Karpas-422 (cell line): ENCODE measurements around the gene SAMM50. TPM values are rescaled to one million over a fixed set of nuclear protein-coding genes. Genes with fewer than 3 reads are reported as not detected.

ENCODE experiments used
- DNase-seq: peaks from one replicate; pipeline ENCODE4 v3.0.0-alpha.2; 2015
- H2AFZ ChIP-seq: fragments of 200-600 bp; sonication (generic); 2 replicates; pipeline ENCODE4 v1.6.1; 2014; ENCODE audit warnings: antibody characterized with exemption, low read length, mixed read lengths
- H3K27ac ChIP-seq: fragments of 200-600 bp; sonication (generic); 2 replicates; pipeline ENCODE4 v1.5.1; 2014; ENCODE audit warnings: mild to moderate bottlenecking, low read length, moderate library complexity
- H3K27me3 ChIP-seq: fragments of 200-600 bp; sonication (generic); 2 replicates; pipeline ENCODE4 v1.6.1; 2014; ENCODE audit warnings: low read length, mixed read lengths
- H3K36me3 ChIP-seq: fragments of 200-600 bp; sonication (generic); 2 replicates; pipeline ENCODE4 v1.6.1; 2014; ENCODE audit warnings: low read length, mixed read lengths; ENCODE audit not compliant: insufficient read depth
- H3K4me1 ChIP-seq: fragments of 200-600 bp; sonication (generic); 2 replicates; pipeline ENCODE4 v1.6.1; 2014; ENCODE audit warnings: mild to moderate bottlenecking, low read length, mixed read lengths
- H3K4me2 ChIP-seq: fragments of 200-600 bp; sonication (generic); 2 replicates; pipeline ENCODE4 v1.6.1; 2014; ENCODE audit warnings: low read length, low read depth, mild to moderate bottlenecking; ENCODE audit not compliant: poor library complexity, severe bottlenecking
- H3K4me3 ChIP-seq: fragments of 200-600 bp; sonication (generic); 2 replicates; pipeline ENCODE4 v1.5.1; 2014; ENCODE audit warnings: mild to moderate bottlenecking, antibody characterized with exemption, low read length, mixed read lengths
- H3K79me2 ChIP-seq: fragments of 200-600 bp; sonication (generic); 2 replicates; pipeline ENCODE4 v1.6.1; 2014; ENCODE audit warnings: mild to moderate bottlenecking, low read length, mixed read lengths
- H3K9ac ChIP-seq: fragments of 200-600 bp; sonication (generic); 2 replicates; pipeline ENCODE4 v1.6.0; 2014; ENCODE audit warnings: low read length
- H3K9me2 ChIP-seq: fragments of 200-600 bp; sonication (generic), shearing (Covaris generic); replicated peaks from 2 replicates; pipeline ENCODE4 v1.6.0; 2014; ENCODE audit warnings: mild to moderate bottlenecking, low read length, moderate library complexity; ENCODE audit not compliant: insufficient read depth
- H3K9me3 ChIP-seq: fragments of 300-700, 200-600 bp; sonication (generic); 2 replicates; pipeline ENCODE4 v1.6.1; 2014; ENCODE audit warnings: low read length, mixed read lengths
- H4K20me1 ChIP-seq: fragments of 200-600 bp; sonication (generic); 2 replicates; pipeline ENCODE4 v1.6.1; 2014; ENCODE audit warnings: mild to moderate bottlenecking, antibody characterized with exemption, low read length, low read depth; ENCODE audit not compliant: insufficient read depth
- total RNA-seq: library from RNA; depleted of rRNA; stranded (reverse); fragments of >200 nt; shearing (Covaris generic); gene quantifications from 2 replicates; pipeline ENCODE4 v1.2.3, GENCODE V29; 2014; ENCODE audit warnings: low replicate concordance

SAMM50 gene
- total RNA-seq, 1 experiment from 2014 or later, result 42.9 TPM

DNA sequence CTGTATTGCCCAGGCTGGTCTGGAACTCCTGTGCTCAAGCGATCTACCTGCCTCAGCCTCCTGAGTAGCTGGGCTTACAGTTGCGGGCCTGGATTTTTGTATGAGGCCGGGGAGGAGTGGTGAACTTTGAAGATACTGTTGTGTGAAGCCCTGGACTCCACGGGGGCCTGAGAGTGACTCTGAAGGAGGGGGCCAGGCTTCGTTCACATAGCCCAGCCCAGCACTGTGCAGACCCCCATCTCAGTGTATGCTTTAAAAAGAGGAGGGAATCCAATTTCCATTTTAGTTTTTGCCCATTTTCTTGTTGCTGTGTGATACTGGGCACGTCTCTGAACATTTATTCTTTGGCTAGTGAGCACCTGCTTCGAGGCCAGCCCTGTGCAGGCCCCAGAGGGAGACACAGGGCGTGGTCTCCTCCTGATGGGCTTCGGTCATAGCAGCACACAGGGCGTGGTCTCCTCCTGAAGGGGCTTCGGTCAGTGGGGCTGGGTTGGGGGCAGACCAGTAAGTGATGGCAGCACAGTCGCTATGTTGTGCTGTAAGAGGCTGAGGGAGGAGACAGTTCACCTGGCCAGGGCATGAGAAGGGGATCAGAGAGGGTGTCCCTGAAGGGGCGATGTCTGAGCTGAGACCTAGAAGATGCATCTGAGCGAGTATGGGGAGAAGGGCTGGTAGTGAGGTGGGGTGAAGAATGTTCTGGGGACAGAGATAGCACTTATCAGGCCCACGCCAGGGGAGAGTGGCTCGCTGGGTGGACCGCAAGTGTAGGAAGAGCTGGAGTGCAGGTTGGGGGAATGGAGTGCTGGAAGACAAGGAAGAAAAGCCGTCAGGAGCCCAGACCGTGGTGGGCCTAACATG lies 14.0 kb downstream of the SAMM50 start:
- H3K4me3 ChIP-seq, result no peak overlapping the region
- no peaks in the 10 kb centered on the region for H3K27me3 ChIP-seq
- H3K4me1 ChIP-seq, result no peaks in the 10 kb centered on the region
- H2AFZ ChIP-seq, result no peak overlapping the region
- H3K27ac ChIP-seq, result no peak overlapping the region
- no peak for DNase-seq
- peaks cover 36% of the 10 kb centered on the region; the same call in 1 of the 2 replicates for H3K36me3 ChIP-seq
- no peaks in the 10 kb centered on the region for H3K9me2 ChIP-seq
- no peaks in the 10 kb centered on the region for H4K20me1 ChIP-seq
- H3K79me2 ChIP-seq, result 0 out of 2 replicates have a peak, but pooled peaks cover 8% of the 10 kb centered on the region
- H3K9ac ChIP-seq, result no peak overlapping the region
- no peak overlapping the region for H3K4me2 ChIP-seq
- H3K9me3 ChIP-seq, result no peaks in the 10 kb centered on the region

DNA sequence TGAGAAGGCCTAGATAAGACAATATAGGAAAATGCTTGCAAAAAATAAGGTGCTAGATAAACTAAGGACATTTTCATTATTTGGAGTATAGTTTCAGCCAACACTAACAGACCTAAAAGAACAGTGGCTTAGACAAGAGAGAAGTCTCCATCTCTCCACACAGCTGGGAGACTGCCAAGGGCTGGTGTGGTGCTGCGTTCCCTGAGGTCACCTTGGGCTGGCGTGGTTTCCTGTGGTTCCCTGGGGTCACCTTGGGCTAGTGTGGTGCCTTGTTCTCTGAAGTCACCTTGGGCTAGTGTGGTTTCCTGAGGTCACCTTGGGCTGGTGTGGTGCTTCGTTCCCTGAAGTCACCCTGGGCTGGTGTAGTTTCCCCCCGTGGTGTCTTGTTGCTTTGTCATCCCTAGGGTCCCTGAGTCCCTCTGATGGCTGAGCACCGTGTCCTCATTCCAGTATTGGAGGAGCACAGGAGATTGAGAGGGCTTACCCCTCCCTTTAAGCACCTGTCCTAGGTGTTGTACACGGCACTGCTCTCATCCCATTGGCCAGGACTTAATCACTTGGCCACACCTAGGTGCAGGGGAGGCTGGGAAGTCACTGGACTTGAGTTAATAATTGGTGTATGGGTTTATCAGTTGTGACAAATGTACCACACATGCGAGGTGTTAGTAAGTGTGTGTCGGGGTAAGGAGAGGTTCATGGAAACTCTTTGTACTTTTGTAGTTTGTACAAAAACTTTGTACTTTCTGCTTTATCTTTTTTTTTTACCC lies 14.9 kb downstream of the SAMM50 start:
- Histone ChIP-seq H3K4me1 (no peaks in the 10 kb centered on the region), H2AFZ (no peak overlapping the region), H3K27me3 (no peaks in the 10 kb centered on the region), H3K9ac (no peak overlapping the region), H3K79me2 (0 out of 2 replicates have a peak, but pooled peaks cover 8% of the 10 kb centered on the region), H3K4me2 (no peak overlapping the region), H4K20me1 (no peaks in the 10 kb centered on the region), H3K27ac (no peak overlapping the region), H3K4me3 (no peak overlapping the region), H3K36me3 (peaks cover 36% of the 10 kb centered on the region; the same call in 1 of the 2 replicates), H3K9me3 (no peaks in the 10 kb centered on the region), H3K9me2 (no peaks in the 10 kb centered on the region)
- DNase-seq, result no peak

- Histone ChIP-seq H3K27me3 (no peaks in the 10 kb centered on the region), H2AFZ (no peak overlapping the region), H3K9me3 (no peaks in the 10 kb centered on the region), H3K79me2 (0 out of 2 replicates have a peak, but pooled peaks cover 8% of the 10 kb centered on the region), H4K20me1 (no peaks in the 10 kb centered on the region), H3K4me2 (no peak overlapping the region), H3K9ac (no peak overlapping the region), H3K9me2 (no peaks in the 10 kb centered on the region), H3K36me3 (peaks cover 32% of the 10 kb centered on the region; the same call in 1 of the 2 replicates), H3K27ac (no peak overlapping the region), H3K4me3 (no peak overlapping the region), H3K4me1 (no peaks in the 10 kb centered on the region)
- no peak for DNase-seq
These were observed 15.9 kb downstream of the SAMM50 start for GRCh38 chr22:43971112-43971511.

DNA sequence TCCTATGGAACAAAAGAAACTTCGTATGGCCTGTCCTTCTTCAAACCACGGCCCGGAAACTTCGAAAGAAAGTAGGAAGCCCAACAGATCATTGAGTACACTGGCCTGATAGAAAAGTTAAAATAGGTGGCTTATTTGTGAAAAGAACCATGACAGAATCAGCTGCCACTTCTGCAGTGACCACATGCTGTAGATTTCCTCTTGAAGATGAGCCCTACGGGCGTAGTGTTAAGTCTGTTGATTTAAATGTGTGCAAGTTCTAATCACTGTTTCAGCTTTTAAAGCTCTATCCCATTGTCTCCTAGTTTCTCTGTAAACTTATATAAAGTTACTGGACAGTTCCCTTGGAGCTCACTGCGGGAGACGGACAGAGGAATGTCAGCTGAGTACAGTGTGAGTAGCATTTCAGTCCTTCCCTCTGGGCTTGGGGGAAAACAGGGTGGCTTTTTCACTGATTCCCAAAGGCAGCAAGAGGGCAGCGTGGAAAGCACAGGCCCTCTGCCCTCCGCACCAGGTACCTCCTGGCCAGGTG lies 17.8 kb downstream of the SAMM50 start:
- Histone ChIP-seq H3K9me3 (no peaks in the 10 kb centered on the region), H3K4me3 (no peak overlapping the region), H3K27me3 (no peaks in the 10 kb centered on the region), H3K4me2 (no peak overlapping the region), H3K9me2 (no peaks in the 10 kb centered on the region), H3K4me1 (no peaks in the 10 kb centered on the region), H3K36me3 (peaks cover 22% of the 10 kb centered on the region; the same call in 1 of the 2 replicates), H3K79me2 (0 out of 2 replicates have a peak, but pooled peaks cover 8% of the 10 kb centered on the region), H3K9ac (no peak overlapping the region), H3K27ac (no peak overlapping the region), H4K20me1 (no peaks in the 10 kb centered on the region), H2AFZ (no peak overlapping the region)
- no peak for DNase-seq

DNA sequence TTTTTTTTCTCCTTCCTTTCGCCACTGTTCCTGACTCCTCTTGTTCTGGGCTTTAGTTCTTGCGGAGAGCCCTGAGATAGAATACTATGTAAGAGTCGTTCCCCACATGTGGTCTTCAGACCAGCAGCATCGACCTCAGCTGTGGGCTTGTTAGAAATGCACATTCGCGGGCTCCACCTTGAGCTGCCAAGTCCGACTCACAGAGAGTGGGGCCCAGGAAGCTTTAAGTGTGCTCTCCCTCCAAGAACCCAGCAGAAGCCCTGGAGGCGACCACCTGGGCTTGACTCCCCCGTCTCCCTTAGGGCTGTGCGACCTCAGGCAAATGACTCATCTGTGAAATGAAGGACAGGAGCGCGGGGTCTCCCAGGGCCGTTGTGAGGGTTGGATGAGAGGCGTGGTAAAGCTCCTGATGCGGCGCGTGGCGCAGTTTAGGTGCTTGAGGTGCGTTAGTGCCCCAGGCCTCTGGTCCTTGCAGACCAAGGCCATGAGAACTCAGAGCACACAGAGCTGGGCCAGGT lies 18.8 kb downstream of the SAMM50 start:
- Histone ChIP-seq H3K4me2 (no peak overlapping the region), H4K20me1 (no peaks in the 10 kb centered on the region), H3K9ac (no peak overlapping the region), H3K36me3 (peaks cover 22% of the 10 kb centered on the region; the same call in 1 of the 2 replicates), H3K4me1 (no peaks in the 10 kb centered on the region), H2AFZ (no peak overlapping the region), H3K4me3 (no peak overlapping the region), H3K27ac (no peak overlapping the region), H3K9me2 (no peaks in the 10 kb centered on the region), H3K79me2 (0 out of 2 replicates have a peak, but pooled peaks cover 2% of the 10 kb centered on the region), H3K9me3 (no peaks in the 10 kb centered on the region), H3K27me3 (no peaks in the 10 kb centered on the region)
- no peak for DNase-seq

DNA sequence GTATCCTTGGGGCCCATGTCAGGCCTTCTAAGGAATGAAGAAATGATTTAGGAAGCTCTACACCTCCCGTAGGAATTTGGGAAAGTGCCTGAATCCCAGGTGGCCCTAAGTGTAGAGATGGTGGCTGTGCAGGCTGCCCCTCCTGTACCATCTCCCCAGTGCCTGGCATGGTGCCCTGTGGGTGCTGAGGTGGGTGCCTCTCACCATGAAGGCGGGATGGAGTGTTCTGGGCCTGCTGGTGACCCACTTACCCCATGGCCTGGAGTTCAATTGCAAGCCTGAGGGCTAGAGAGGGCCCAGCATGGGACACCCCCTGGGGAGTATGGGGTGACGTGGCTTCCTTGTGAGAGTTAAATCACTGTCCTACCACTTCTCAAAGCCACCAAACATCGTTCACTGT lies 19.8 kb downstream of the SAMM50 start:
- Histone ChIP-seq H3K27ac (no peak overlapping the region), H3K27me3 (no peaks in the 10 kb centered on the region), H3K9me2 (no peaks in the 10 kb centered on the region), H3K79me2 (no peaks in the 10 kb centered on the region), H3K9me3 (no peaks in the 10 kb centered on the region), H2AFZ (no peak overlapping the region), H3K4me2 (no peak overlapping the region), H3K9ac (no peak overlapping the region), H4K20me1 (no peaks in the 10 kb centered on the region), H3K4me1 (no peaks in the 10 kb centered on the region), H3K4me3 (no peak overlapping the region), H3K36me3 (peaks cover 26% of the 10 kb centered on the region; the same call in 1 of the 2 replicates)
- no peak for DNase-seq

GRCh38 chr22:43976861-43977795 lies 21.9 kb downstream of the SAMM50 start:
- H3K9me2 ChIP-seq, result no peaks in the 10 kb centered on the region
- H3K9me3 ChIP-seq, result no peaks in the 10 kb centered on the region
- H4K20me1 ChIP-seq, result no peaks in the 10 kb centered on the region
- H3K4me1 ChIP-seq, result no peaks in the 10 kb centered on the region
- peaks cover 30% of the 10 kb centered on the region; the same call in 1 of the 2 replicates for H3K36me3 ChIP-seq
- no peak for DNase-seq
- no peak overlapping the region for H2AFZ ChIP-seq
- H3K27ac ChIP-seq, result no peak overlapping the region
- H3K27me3 ChIP-seq, result no peaks in the 10 kb centered on the region
- no peak overlapping the region for H3K9ac ChIP-seq
- no peak overlapping the region for H3K4me2 ChIP-seq
- H3K4me3 ChIP-seq, result no peak overlapping the region
- no peaks in the 10 kb centered on the region for H3K79me2 ChIP-seq
